Dedifferentiated amniotic fluid mesenchymal stem cell (primary cell): ENCODE results near the gene ZBTB14.
A peak's percentile ranks its signal among the peaks of the same experiment; 100 is the strongest.

Experiments
- DNase-seq: peaks from one replicate; pipeline ENCODE4 v3.0.0-alpha.2; 2016; ENCODE audit errors: extremely low spot score

The ZBTB14 gene

DNA sequence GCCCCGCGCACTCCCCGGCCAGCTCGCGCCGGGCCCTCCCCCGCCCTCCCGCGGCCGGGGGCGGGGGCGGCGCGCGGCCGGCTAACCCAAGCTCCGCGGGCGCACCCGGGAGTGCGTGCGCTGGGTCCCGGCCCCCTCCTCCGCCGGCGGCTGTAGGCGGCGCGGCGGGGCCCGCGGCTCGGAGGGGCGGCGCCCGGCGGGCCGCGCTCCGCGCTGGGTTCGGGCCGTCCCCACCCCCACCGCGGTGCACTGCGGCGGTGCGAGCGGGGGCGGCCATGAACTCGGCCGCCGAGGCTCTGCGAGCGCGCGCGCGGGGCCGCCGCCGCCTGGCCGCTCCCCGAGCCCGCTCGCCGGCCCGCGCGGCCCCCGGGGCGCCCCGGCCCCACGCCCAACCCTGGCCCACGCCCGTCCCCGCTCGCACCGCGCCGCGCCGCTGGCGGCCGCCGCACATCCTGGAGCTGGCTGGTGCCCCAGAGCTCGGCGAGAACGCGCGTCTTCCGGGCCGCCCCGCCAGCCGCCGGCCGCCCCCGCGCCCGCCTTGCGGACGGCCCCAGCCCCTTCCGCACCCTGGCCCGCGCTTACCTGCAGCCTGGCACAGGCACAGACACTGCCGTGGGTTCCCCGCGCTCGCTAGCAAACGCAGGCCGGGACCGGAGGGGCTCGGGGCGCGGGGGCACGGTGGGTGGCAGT, at the start of gene ZBTB14:
Gene ZBTB14, minus strand, starts transcription at position 496 of the 690 bp plus-strand sequence. CDS start 2,480 bp downstream, outside the sequence.
- DNase-seq = peak; percentile 36

GRCh38 chr18:5339202-5339834, 43.8 kb upstream of the ZBTB14 start:
- DNase-seq = no peak

GRCh38 chr18:5334456-5335075, 39.0 kb upstream of the ZBTB14 start:
- DNase-seq = no peak

DNA sequence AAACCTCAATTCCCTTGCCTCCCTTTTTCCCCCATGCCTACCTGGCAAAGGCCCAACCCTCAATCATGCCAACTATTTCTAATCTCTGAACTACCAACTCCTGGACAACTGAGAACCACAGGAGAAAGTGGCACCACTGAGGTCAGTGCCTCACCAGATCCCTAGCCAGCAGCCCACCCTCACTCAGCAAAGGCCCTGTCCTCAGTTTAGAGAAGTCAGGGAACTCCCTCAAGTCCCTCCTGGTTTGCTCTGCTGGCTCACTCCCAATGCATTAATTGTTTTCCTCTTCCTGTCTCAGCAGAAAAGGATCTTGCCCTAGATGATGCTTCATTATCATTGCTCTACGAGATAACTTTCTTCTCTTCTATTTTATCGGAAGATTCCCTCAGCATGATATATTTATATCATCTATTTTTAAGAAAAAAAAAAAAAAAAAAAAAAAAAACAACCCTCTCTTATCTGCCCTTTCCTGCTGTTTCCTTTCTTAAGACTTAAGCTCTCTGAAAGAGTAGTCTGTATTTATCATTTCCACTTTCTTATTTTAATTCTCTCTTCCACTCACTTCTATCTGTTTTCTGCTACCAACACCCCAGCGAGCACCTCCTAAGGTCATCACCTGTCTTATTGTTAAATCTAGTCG, 22.7 kb upstream of the ZBTB14 start:
- DNase-seq = no peak

DNA sequence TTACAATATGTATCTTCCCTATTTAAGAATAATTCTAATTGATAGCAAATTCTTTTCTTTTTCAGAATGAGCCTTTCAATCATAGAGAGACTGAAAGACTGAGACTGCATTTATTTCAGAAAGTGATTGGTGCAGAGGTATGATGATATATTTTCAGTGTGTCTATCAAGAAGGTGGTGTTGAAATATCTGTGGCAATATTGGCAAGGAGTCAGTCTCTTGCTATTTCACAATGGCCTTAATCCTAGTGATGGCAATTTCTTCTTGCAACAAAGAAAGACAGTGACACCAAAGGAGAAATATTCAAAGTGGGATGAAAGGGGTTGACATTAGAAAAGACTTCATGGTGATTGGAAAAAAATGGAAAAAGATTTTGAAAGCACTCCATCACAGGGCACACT, 21.7 kb upstream of the ZBTB14 start:
- DNase-seq = no peak

GRCh38 chr18:5315838-5316237, 20.3 kb upstream of the ZBTB14 start:
- DNase-seq = no peak

- DNase-seq = no peak
These were observed 15.9 kb upstream of the ZBTB14 start for GRCh38 chr18:5311301-5311989.

GRCh38 chr18:5309888-5310470, 14.5 kb upstream of the ZBTB14 start:
- DNase-seq = no peak

GRCh38 chr18:5305835-5306234, 10.3 kb upstream of the ZBTB14 start:
- no peak for DNase-seq

DNA sequence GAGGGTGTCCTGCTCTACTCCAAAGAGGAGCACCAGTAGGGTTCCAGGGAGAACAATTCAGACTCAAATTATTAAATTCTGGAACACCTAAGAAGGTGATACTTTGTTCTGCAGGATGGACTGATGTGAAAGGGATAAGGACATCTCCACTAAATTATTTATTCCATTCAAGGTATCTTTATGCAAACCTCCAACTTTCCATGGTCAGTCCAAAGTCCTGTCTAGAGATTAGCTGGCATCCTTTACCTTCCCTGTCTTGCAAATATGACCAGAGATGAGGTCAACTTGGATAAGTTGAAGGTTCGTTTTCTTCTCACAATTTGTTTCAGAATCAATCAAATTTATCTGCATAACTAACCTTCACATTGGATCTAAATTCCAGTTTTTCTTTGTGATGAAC, 8.7 kb upstream of the ZBTB14 start:
- DNase-seq = no peak

GRCh38 chr18:5303636-5304035, 8.1 kb upstream of the ZBTB14 start:
- no peak for DNase-seq

- DNase-seq = no peak
These were observed 7.1 kb upstream of the ZBTB14 start for GRCh38 chr18:5302606-5303005.

- DNase-seq = no peak
These were observed 5.0 kb upstream of the ZBTB14 start for GRCh38 chr18:5300476-5301010.

DNA sequence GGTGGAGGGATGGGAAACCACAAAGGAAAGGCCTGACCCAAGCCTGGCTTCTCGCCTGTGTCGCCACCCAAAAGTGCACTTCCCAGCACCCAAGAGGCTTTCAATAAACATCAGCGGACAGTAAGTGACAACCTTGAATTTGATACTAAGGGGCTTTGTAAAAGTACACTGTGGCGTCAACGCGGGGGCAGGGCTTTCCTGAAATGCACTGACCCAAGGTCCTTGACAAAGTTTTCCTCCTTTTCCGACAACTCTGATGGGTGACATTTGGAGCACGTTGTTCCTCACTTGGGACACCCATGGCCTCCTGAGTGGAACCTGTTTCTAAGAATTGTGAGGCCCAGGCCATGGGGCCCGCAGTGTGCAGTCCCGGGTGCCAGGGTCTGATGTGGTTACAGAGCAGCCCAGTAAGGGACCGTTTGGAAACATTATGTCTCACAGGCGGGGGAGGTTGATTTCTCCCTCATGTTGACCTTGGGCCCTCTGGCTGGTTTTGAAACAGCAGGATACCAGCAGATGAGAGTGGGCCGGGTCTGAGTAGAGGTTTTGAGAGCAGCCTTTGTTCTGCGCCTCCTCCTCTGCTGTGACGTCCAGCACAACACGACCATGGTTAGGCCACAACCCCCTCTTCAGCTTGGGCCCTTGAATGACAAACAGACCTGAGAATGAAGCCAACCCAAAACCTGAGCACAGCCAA, 2.8 kb upstream of the ZBTB14 start:
- DNase-seq = no peak

DNA sequence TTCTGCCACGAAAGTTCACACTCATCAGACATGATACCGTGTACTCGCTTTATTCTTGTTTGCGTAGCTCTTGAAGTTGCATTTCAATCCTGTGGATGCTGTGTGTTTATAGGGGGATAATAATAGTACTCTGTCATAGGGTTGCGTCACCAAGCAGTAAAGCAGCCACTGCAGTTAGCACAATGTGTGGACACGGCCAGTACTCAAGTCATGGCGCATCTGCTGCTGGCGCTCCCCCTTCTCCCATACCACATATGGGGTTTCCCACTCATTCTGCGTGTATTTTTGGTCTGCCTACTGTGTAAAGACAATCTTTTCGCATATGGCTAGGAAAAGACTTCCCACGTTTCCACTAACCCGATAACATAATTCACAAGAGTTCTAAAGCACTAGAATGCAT, 2.1 kb upstream of the ZBTB14 start:
- DNase-seq = no peak

- DNase-seq = peak; percentile 78
These were observed 1.3 kb upstream of the ZBTB14 start for GRCh38 chr18:5296706-5297320.

- DNase-seq = peak; percentile 92
These were observed 617 bp upstream of the ZBTB14 start for GRCh38 chr18:5295981-5296705.

DNA sequence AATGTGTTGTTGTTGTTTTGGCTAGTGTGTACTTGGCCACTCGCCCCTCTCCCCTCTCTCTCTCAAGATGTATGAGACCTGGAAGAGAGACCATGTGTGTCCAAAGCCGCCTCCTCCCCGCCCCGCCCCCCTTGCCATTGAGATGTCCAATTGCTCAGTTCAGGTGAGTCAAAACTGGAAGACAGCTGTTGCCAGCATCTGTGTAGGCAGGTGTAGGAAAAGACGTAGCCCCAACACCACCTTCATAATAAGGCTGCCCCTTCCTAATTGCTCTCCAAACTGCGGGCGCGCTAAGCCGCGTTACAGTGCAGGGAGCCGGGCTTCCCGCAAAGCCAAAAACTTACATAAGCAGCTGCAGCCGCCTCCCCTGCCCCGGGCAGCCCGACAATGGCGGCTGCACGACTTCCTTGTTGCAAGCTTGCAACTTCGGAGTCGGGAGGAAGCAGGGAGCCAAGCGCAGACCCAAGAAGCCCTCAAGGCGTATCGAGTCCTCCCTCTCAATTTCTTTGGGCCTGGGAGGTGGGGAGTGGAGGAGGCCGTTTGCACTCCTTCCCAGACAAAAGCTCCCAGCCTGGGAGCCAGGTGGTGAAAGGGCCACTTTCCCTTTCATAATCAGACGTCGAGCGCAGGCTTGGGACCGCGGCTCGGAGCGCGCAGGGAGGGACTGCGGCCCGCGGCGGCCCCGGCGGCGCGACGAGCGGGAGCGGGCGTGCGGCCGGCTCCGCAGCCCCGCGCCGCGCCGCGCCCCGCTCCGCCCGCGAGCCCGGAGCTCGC, 882 bp downstream of the ZBTB14 start:
- DNase-seq = no peak

GRCh38 chr18:5294113-5294456, 1.4 kb downstream of the ZBTB14 start:
- DNase-seq = no peak
